Smooth muscle cell of the coronary artery (primary cell): Measurements from ENCODE around the gene PSG1. TPM values are rescaled to one million over a fixed set of nuclear protein-coding genes. Genes with fewer than 3 reads are reported as not detected.

Source experiments
- total RNA-seq: library from RNA; depleted of rRNA; stranded (reverse); fragments of >200 nt; gene quantifications from 2 replicates; pipeline ENCODE4 v1.2.3, GENCODE V29; 2014; ENCODE audit warnings: low replicate concordance

PSG1 gene
- total RNA-seq, result 1.2 TPM in 1 of 2 replicates, not detected in the other

GRCh38 chr19:42879613-42880012 is at the start of gene PSG1:
Gene PSG1 (minus strand): TSS chr19:42879713. CDS start chr19:42879581, 132 bp downstream.

GRCh38 chr19:42917634-42918033 is 38.1 kb upstream of the PSG1 start, which contains the start of gene PSG6:
Gene PSG6 (minus strand): TSS chr19:42917894. CDS start chr19:42917792, 102 bp downstream.

Other genes starting within 250 kb of the PSG1 start
- not detected in 2 replicates for gene PSG3, start 139.2 kb downstream of the PSG1 start, total RNA-seq
- not detected in 2 replicates for gene PSG8, start 114.0 kb downstream of the PSG1 start, total RNA-seq
- not detected in 2 replicates for gene PSG6, start 38.2 kb upstream of the PSG1 start, total RNA-seq
- gene PSG7, start 57.5 kb upstream of the PSG1 start, total RNA-seq, result not detected in 2 replicates
- not detected in 2 replicates for gene PSG11, start 146.8 kb upstream of the PSG1 start, total RNA-seq
- gene PSG2, start 203.0 kb upstream of the PSG1 start, total RNA-seq, result not detected in 2 replicates